ENCODE data around the gene PDAP1.

DNA sequence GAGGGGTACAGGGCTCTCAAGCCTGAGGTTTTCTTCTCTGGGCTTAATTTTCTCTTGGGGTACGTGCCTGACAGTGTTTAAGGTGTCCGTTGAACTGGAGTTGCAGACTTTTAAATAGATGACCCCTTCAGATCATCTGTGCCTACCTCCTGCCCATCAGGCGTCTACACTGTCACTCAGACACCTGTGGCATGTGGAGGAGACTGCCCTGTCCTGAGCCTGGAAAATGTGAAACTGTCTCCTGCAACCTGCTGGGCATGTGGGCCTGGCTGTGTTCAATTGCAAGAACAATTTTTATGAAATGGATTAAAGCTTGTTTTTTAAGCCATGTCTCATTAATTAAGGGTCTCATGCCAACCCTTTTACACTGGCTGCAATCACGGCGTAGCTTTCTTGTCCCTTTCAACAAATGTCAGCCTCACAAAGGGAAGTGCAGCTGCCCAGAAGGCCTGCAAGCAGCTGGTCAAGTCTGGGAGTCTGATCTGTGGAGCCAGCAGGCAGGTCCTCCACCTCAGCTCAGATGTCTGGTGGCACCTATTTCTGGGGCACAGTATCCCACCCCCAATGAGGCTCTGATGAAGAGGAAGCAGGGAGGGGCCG, 48.8 kb upstream of the PDAP1 start:
- no peak for TF ChIP-seq EP300 (IDR thresholded peaks at IDR 0.05)
- TF ChIP-seq, protein P1, sequence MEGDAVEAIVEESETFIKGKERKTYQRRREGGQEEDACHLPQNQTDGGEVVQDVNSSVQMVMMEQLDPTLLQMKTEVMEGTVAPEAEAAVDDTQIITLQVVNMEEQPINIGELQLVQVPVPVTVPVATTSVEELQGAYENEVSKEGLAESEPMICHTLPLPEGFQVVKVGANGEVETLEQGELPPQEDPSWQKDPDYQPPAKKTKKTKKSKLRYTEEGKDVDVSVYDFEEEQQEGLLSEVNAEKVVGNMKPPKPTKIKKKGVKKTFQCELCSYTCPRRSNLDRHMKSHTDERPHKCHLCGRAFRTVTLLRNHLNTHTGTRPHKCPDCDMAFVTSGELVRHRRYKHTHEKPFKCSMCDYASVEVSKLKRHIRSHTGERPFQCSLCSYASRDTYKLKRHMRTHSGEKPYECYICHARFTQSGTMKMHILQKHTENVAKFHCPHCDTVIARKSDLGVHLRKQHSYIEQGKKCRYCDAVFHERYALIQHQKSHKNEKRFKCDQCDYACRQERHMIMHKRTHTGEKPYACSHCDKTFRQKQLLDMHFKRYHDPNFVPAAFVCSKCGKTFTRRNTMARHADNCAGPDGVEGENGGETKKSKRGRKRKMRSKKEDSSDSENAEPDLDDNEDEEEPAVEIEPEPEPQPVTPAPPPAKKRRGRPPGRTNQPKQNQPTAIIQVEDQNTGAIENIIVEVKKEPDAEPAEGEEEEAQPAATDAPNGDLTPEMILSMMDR (IDR thresholded peaks at IDR 0.05): no peak
- TF ChIP-seq POLR2A (IDR thresholded peaks at IDR 0.05): no peak
